Endodermal cell (in vitro differentiated cells): Measurements from ENCODE around the gene SLX4. TPM values are rescaled to one million over a fixed set of nuclear protein-coding genes. Genes with fewer than 3 reads are reported as not detected.

ENCODE experiments used
- DNase-seq: peaks from one replicate; pipeline ENCODE4 v3.0.0-alpha.2; 2017
- H3K27ac ChIP-seq: 2 replicates; pipeline ENCODE4 v1.5.1; 2013; ENCODE audit warnings: mild to moderate bottlenecking, low read depth, low read length, moderate library complexity
- H3K27me3 ChIP-seq: 2 replicates; pipeline ENCODE4 v1.6.1; 2013; ENCODE audit warnings: mild to moderate bottlenecking, low read length, moderate library complexity; ENCODE audit not compliant: insufficient read depth, control insufficient read depth, poor library complexity, severe bottlenecking
- H3K36me3 ChIP-seq: 2 replicates; pipeline ENCODE4 v1.7.0; 2013; ENCODE audit warnings: mild to moderate bottlenecking, low read length, moderate library complexity; ENCODE audit not compliant: control insufficient read depth, insufficient read depth
- H3K4me1 ChIP-seq: one replicate; pipeline ENCODE4 v1.7.0; 2013; ENCODE audit warnings: low read length; ENCODE audit not compliant: control insufficient read depth, insufficient read depth
- H3K4me3 ChIP-seq: 2 replicates; pipeline ENCODE4 v1.5.1; 2013; ENCODE audit warnings: mild to moderate bottlenecking, low read length, moderate library complexity
- H3K9ac ChIP-seq: 2 replicates; pipeline ENCODE4 v1.6.1; 2013; ENCODE audit warnings: mild to moderate bottlenecking, low read length, moderate library complexity; ENCODE audit not compliant: poor library complexity, severe bottlenecking; ENCODE audit errors: extremely low read depth
- H3K9me3 ChIP-seq: 2 replicates; pipeline ENCODE4 v1.6.1; 2013; ENCODE audit warnings: mild to moderate bottlenecking, low read length, moderate library complexity; ENCODE audit not compliant: control insufficient read depth
- H3K27ac Mint-ChIP-seq: 2 replicates; pipeline ENCODE4 v1.8.0; 2020; ENCODE audit warnings: mixed read lengths
- H3K27me3 Mint-ChIP-seq: 2 replicates; pipeline ENCODE4 v1.8.0; 2021; ENCODE audit warnings: mild to moderate bottlenecking, mixed read lengths; ENCODE audit not compliant: insufficient read depth
- H3K36me3 Mint-ChIP-seq: 2 replicates; pipeline ENCODE4 v1.8.0; 2020; ENCODE audit warnings: low read depth, mixed read lengths
- H3K4me1 Mint-ChIP-seq: 2 replicates; pipeline ENCODE4 v1.8.0; 2020; ENCODE audit warnings: mixed read lengths
- H3K4me3 Mint-ChIP-seq: 2 replicates; pipeline ENCODE4 v1.8.0; 2020; ENCODE audit warnings: mild to moderate bottlenecking, moderate library complexity, mixed read lengths
- H3K9me3 Mint-ChIP-seq: 2 replicates; pipeline ENCODE4 v1.8.0; 2020; ENCODE audit warnings: mild to moderate bottlenecking, mixed read lengths
- CTCF ChIP-seq: fragments of 200-600 bp; sonication (generic); conservative IDR thresholded peaks from 2 replicates; pipeline ENCODE4 v1.5.0; 2021; ENCODE audit warnings: antibody characterized with exemption, mild to moderate bottlenecking
- WGBS, 2 experiments: methylation state at CpG; one replicate each; pipeline versions ENCODE4 v1.1.5 to v1.1.7; 2013; ENCODE audit warnings: missing lambda C conversion rate in 2 of 2, mixed read lengths in 1 of 2; ENCODE audit not compliant: insufficient coverage in 1 of 2, insufficient read length in 1 of 2; 5-methylcytosine and 5-hydroxymethylcytosine counted together
- total RNA-seq, 2 donors: library from RNA; stranded (reverse); fragmentation: NEBNext Ultra II Directional in 1 of 2; extraction: Animal tissue kit (Norgen Biotek cat#: 25700) in 1 of 2; gene quantifications; 2 replicates in 1 of 2; 3 replicates in 1 of 2; pipeline ENCODE4 v1.2.1, GENCODE V29; 2021

SLX4 gene
- total RNA-seq, 2 donors from 2014 or later, result 11.0 to 15.9 TPM

- Histone ChIP-seq H3K9me3 (peaks cover 28% of the 10 kb centered on the region), H3K27ac (no peak overlapping the region), H3K27me3 (no peaks in the 10 kb centered on the region), H3K4me3 (no peak overlapping the region), H3K4me1 (no peaks in the 10 kb centered on the region), H3K9ac (no peak overlapping the region), H3K36me3 (peaks cover 64% of the 10 kb centered on the region)
- H3K4me3 Mint-ChIP-seq, result no peak overlapping the region
- DNase-seq, result no peak
- WGBS, 2 experiments, result 92 to 99% methylated on average over 6 to 7 of the region's 7 CpGs
- H3K4me1 Mint-ChIP-seq, result no peaks in the 10 kb centered on the region
- peaks cover 78% of the 10 kb centered on the region for H3K36me3 Mint-ChIP-seq
- peaks cover 31% of the 10 kb centered on the region for H3K9me3 Mint-ChIP-seq
- no peak for TF ChIP-seq CTCF
- H3K27ac Mint-ChIP-seq, result no peak overlapping the region
- no peaks in the 10 kb centered on the region for H3K27me3 Mint-ChIP-seq
Observed at GRCh38 chr16:3602320-3602653, 9.1 kb downstream of the SLX4 start.

DNA sequence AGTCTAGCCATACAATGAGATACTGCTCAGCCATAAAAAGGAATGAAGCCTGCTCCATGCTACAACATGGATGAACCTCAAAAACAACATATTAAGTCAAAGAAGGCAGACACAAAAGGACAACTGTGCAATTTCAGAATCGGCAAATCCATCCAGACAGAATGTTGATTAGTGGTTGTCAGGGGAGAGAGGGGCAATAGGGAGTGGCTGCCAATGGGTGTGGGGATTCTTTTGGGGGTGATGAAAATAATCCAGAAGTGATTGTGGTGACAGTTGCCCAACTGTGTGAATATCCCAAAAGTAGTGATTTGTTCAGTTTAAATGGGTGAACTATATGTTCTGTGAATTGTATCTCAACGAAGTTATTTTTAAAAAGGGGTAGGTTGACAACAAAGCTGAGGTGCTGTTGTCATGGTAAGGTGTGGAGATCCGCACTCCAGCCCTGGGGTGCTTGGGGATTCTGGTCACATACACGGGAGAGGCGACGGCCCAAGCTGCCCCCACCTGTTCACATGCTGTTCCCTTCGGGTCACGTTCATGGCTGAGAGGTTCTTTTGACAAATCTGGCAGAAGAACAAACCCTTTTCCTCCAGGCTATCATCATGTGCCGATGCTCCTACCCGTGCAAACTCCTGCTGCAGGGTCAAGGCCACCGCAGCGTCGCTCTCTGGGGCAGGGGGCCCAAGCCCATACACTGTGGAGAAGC lies 9.6 kb downstream of the SLX4 start:
- Histone ChIP-seq H3K36me3 (peaks cover 60% of the 10 kb centered on the region), H3K27me3 (no peaks in the 10 kb centered on the region), H3K4me1 (no peaks in the 10 kb centered on the region), H3K9me3 (peaks cover 28% of the 10 kb centered on the region), H3K27ac (no peak overlapping the region), H3K9ac (no peak overlapping the region), H3K4me3 (no peak overlapping the region)
- no peak for TF ChIP-seq CTCF
- Mint-ChIP-seq H3K27me3 (no peaks in the 10 kb centered on the region), H3K27ac (no peak overlapping the region), H3K9me3 (peaks cover 31% of the 10 kb centered on the region), H3K4me3 (no peak overlapping the region), H3K4me1 (no peaks in the 10 kb centered on the region), H3K36me3 (peaks cover 80% of the 10 kb centered on the region)
- WGBS, 2 experiments, result 94 to 95% methylated on average over 7 to 13 of the region's 13 CpGs
- DNase-seq, result no peak

DNA sequence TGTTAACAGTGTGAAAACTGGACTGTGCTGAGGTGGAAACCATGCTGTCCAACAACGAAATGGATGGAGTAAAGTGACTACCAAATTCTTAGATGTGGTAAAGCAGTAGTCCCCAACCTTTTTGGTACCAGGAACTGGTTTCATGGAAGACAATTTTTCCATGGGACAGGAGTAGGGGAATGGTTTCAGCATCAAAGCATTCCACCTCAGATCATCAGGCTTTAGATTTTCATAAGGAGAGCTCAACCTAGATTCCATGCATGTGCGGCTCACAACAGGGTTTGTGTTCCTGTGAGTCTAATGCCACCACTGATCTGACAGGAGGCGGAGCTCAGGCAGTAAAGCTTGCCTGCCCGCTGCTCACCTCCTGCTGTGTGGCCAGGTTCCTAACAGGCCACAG lies 11.5 kb downstream of the SLX4 start:
- Histone ChIP-seq H3K4me3 (peak overlapping the region; percentile 57), H3K36me3 (peaks cover 52% of the 10 kb centered on the region), H3K9me3 (peaks cover 28% of the 10 kb centered on the region), H3K27ac (no peak overlapping the region), H3K9ac (no peak overlapping the region), H3K4me1 (no peaks in the 10 kb centered on the region), H3K27me3 (no peaks in the 10 kb centered on the region)
- Mint-ChIP-seq H3K27ac (no peak overlapping the region), H3K27me3 (no peaks in the 10 kb centered on the region), H3K4me3 (no peak overlapping the region), H3K4me1 (no peaks in the 10 kb centered on the region), H3K36me3 (peaks cover 77% of the 10 kb centered on the region), H3K9me3 (peaks cover 31% of the 10 kb centered on the region)
- 93 to 96% methylated on average over 4 of the region's 4 CpGs for WGBS, 2 experiments
- no peak for DNase-seq
- TF ChIP-seq CTCF, result no peak
